GM23338 (cell line): Measurements from ENCODE around the gene IQGAP2. TPM values are rescaled to one million over a fixed set of nuclear protein-coding genes. Genes with fewer than 3 reads are reported as not detected.

Experiments
- ATAC-seq: fragments of 200-7000 bp; cut with Tn5 transposase; 3 replicates; pipeline ENCODE4 v1.9.1; 2020
- DNase-seq: peaks from one replicate; pipeline ENCODE4 v3.0.0-alpha.2; 2015; ENCODE audit warnings: low spot score
- H2AFZ ChIP-seq: fragments of 200-600 bp; sonication (generic); 2 replicates; pipeline ENCODE4 v1.8.0; 2016; ENCODE audit warnings: antibody characterized with exemption, mild to moderate bottlenecking, moderate library complexity
- H3F3A ChIP-seq: fragments of 200-600 bp; sonication (generic); replicated peaks from 2 replicates; pipeline ENCODE4 v1.8.0; 2017; ENCODE audit warnings: antibody characterized with exemption, mixed run types, low read depth
- H3K27ac ChIP-seq: fragments of 200-600 bp; sonication (generic); 2 replicates; pipeline ENCODE4 v1.6.1; 2016; ENCODE audit warnings: low read depth
- H3K27me3 ChIP-seq: fragments of 200-600 bp; sonication (generic); 2 replicates; pipeline ENCODE4 v1.8.0; 2016; ENCODE audit warnings: mild to moderate bottlenecking, mixed run types, moderate library complexity; ENCODE audit not compliant: insufficient read depth
- H3K36me3 ChIP-seq: fragments of 200-600 bp; sonication (generic); 2 replicates; pipeline ENCODE4 v1.8.0; 2016; ENCODE audit warnings: mild to moderate bottlenecking; ENCODE audit not compliant: insufficient read depth
- H3K4me1 ChIP-seq: fragments of 200-600 bp; sonication (generic); 2 replicates; pipeline ENCODE4 v1.8.0; 2016; ENCODE audit warnings: mild to moderate bottlenecking, moderate library complexity; ENCODE audit not compliant: insufficient read depth
- H3K4me2 ChIP-seq: fragments of 200-600 bp; sonication (generic); 2 replicates; pipeline ENCODE4 v1.7.1; 2017; ENCODE audit warnings: mixed run types
- H3K4me3 ChIP-seq: fragments of 200-600 bp; sonication (generic); 2 replicates; pipeline ENCODE4 v1.6.1; 2016; ENCODE audit warnings: mixed run types
- H3K79me2 ChIP-seq: fragments of 200-600 bp; sonication (generic); replicated peaks from 2 replicates; pipeline ENCODE4 v1.8.0; 2017; ENCODE audit warnings: mild to moderate bottlenecking; ENCODE audit not compliant: insufficient read depth
- H3K9me2 ChIP-seq: fragments of 200-600 bp; sonication (generic); 2 replicates; pipeline ENCODE4 v1.8.0; 2017; ENCODE audit not compliant: insufficient read depth
- H4K20me1 ChIP-seq: fragments of 200-600 bp; sonication (generic); replicated peaks from 2 replicates; pipeline ENCODE4 v1.8.0; 2017; ENCODE audit warnings: mild to moderate bottlenecking; ENCODE audit not compliant: insufficient read depth
- H3K27ac Mint-ChIP-seq: 2 replicates; pipeline ENCODE4 v1.8.0; 2020; ENCODE audit warnings: inconsistent platforms, mild to moderate bottlenecking, moderate library complexity, mixed read lengths
- H3K27me3 Mint-ChIP-seq: 3 replicates; pipeline ENCODE4 v1.8.0; 2022; ENCODE audit warnings: low read depth, mild to moderate bottlenecking, moderate library complexity, mixed read lengths, inconsistent platforms; ENCODE audit not compliant: insufficient read depth, poor library complexity
- H3K36me3 Mint-ChIP-seq: 3 replicates; pipeline ENCODE4 v1.8.0; 2021; ENCODE audit warnings: low read depth, mild to moderate bottlenecking, inconsistent platforms, moderate library complexity, mixed read lengths
- H3K4me1 Mint-ChIP-seq: 3 replicates; pipeline ENCODE4 v1.8.0; 2020; ENCODE audit warnings: mild to moderate bottlenecking, inconsistent platforms, mixed read lengths
- H3K4me3 Mint-ChIP-seq: 3 replicates; pipeline ENCODE4 v1.8.0; 2021; ENCODE audit warnings: moderate library complexity, mild to moderate bottlenecking, inconsistent platforms, mixed read lengths
- H3K9me3 Mint-ChIP-seq: 3 replicates; pipeline ENCODE4 v1.8.0; 2020; ENCODE audit warnings: moderate library complexity, mild to moderate bottlenecking, inconsistent platforms, mixed read lengths
- CREB1 ChIP-seq: fragments of 250-450 bp; sonication (Bioruptor Pico); IDR thresholded peaks from 2 replicates; pipeline ENCODE4 v1.5.0; 2020; ENCODE audit warnings: low read depth, mild to moderate bottlenecking, moderate library complexity
- CTCF ChIP-seq, 2 experiments: fragments of 200-600 bp in 1 of 2; sonication (generic) in 1 of 2; conservative IDR thresholded peaks; 2 replicates each; pipeline versions ENCODE4 v1.5.1 to v1.6.1; 2016 to 2017; ENCODE audit warnings: antibody characterized with exemption in 2 of 2, low read depth in 2 of 2, mild to moderate bottlenecking in 2 of 2, moderate library complexity in 1 of 2
- EZH2 ChIP-seq: fragments of 200-600 bp; sonication (generic); IDR thresholded peaks from one replicate; pipeline ENCODE4 v1.8.0; 2017; ENCODE audit warnings: antibody characterized with exemption, mild to moderate bottlenecking, low read depth; ENCODE audit not compliant: unreplicated experiment
- EZH2phosphoT487 ChIP-seq: fragments of 200-600 bp; sonication (generic); IDR thresholded peaks from one replicate; pipeline ENCODE4 v1.8.1; 2018; ENCODE audit warnings: antibody characterized with exemption; ENCODE audit not compliant: unreplicated experiment
- JUNB ChIP-seq: IDR thresholded peaks from one replicate; pipeline ENCODE4 v1.6.1; 2016; ENCODE audit warnings: antibody characterized with exemption; ENCODE audit not compliant: unreplicated experiment
- NANOG ChIP-seq: IDR thresholded peaks from 2 replicates; pipeline ENCODE4 v1.6.1; 2016; ENCODE audit warnings: antibody characterized with exemption, borderline replicate concordance
- POLR2AphosphoS5 ChIP-seq: IDR thresholded peaks from 2 replicates; pipeline ENCODE4 v1.6.1; 2016; ENCODE audit warnings: antibody characterized with exemption, low read depth
- STAT1 ChIP-seq: IDR thresholded peaks from one replicate; pipeline ENCODE4 v1.6.1; 2016; ENCODE audit warnings: antibody characterized with exemption; ENCODE audit not compliant: unreplicated experiment
- ZNF114 ChIP-seq: fragments of 250-450 bp; sonication (Bioruptor Pico); IDR thresholded peaks from 2 replicates; pipeline ENCODE4 v1.5.0; 2020; ENCODE audit warnings: mild to moderate bottlenecking, moderate library complexity
- ZNF331 ChIP-seq: fragments of 250-450 bp; sonication (Bioruptor Pico); IDR thresholded peaks from 2 replicates; pipeline ENCODE4 v1.5.0; 2020; ENCODE audit warnings: low read depth, mild to moderate bottlenecking, moderate library complexity
- ZNF462 ChIP-seq: fragments of 250-450 bp; sonication (Bioruptor Pico); IDR thresholded peaks from 2 replicates; pipeline ENCODE4 v1.5.0; 2020; ENCODE audit warnings: mild to moderate bottlenecking, moderate library complexity
- polyA plus RNA-seq: library from polyadenylated mRNA; unstranded; fragments of >200 nt; fragmentation: Nextera tagmentation; extraction: Ambion mirVana; gene quantifications from 2 replicates; pipeline ENCODE4 v1.2.1, GENCODE V29; 2016
- total RNA-seq: library from RNA; depleted of rRNA; stranded (reverse); fragments of >200 nt; shearing (Covaris generic); gene quantifications from 2 replicates; pipeline ENCODE4 v1.2.3, GENCODE V29; 2014
- TF ChIP-seq, protein P1 (sequence below): IDR thresholded peaks from one replicate; pipeline ENCODE4 v1.6.1; 2018; ENCODE audit warnings: antibody characterized with exemption; ENCODE audit not compliant: unreplicated experiment
- TF ChIP-seq, protein P2 (sequence below): IDR thresholded peaks from 2 replicates; pipeline ENCODE4 v1.6.1; 2016; ENCODE audit warnings: antibody characterized with exemption

Gene IQGAP2
- total and polyA plus RNA-seq, 2 experiments from 2014 or later, result 60.0 to 86.5 TPM

DNA sequence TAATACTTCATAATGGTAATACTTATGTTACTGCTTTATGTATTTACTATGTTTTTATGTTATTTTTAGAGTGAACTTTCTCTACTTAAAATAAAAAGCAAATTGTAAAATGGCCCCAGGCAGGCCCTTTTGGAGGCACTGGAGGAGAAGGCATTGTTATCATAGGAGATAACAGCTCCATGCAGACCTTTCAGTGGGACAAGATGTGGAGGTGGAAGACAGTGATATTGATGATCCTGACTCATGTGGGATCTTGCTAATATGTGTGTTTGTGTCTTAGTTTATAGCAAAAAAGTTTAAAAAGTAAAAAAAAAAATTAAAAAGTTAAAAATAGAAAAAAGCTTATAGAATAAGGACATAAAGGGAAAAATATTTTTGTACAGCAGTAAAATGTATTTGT, 74.5 kb downstream of the IQGAP2 start:
- Histone ChIP-seq H3K4me2 (no peak overlapping the region), H3K27me3 (no peaks in the 10 kb centered on the region), H3K4me1 (peaks cover 56% of the 10 kb centered on the region), H2AFZ (no peak overlapping the region), H3F3A (no peaks in the 10 kb centered on the region), H3K36me3 (no peaks in the 10 kb centered on the region), H4K20me1 (no peaks in the 10 kb centered on the region), H3K9me2 (no peaks in the 10 kb centered on the region; the same call in 1 of the 2 replicates), H3K79me2 (peaks cover 19% of the 10 kb centered on the region), H3K27ac (no peak overlapping the region), H3K4me3 (no peak overlapping the region)
- no peak for DNase-seq
- H3K4me1 Mint-ChIP-seq, result peaks cover 54% of the 10 kb centered on the region
- peaks cover 4% of the 10 kb centered on the region for H3K27me3 Mint-ChIP-seq
- H3K36me3 Mint-ChIP-seq, result no peaks in the 10 kb centered on the region; the same call in 2 of the 3 replicates
- no peaks in the 10 kb centered on the region for H3K9me3 Mint-ChIP-seq
- no peak overlapping the region for H3K4me3 Mint-ChIP-seq
- TF ChIP-seq JUNB (no peak), EZH2phosphoT487 (no peak), CREB1 (CRISPR knock-in tag) (no peak), CTCF (conservative IDR thresholded peaks at IDR 0.05; ENCODE audit: low read depth in 2 of 2) (no peak), NANOG (no peak), ZNF114 (CRISPR knock-in tag) (no peak), EZH2 (no peak), ZNF331 (no peak), ZNF462 (CRISPR knock-in tag) (no peak), POLR2AphosphoS5 (no peak), STAT1 (no peak)
- TF ChIP-seq, protein P1, sequence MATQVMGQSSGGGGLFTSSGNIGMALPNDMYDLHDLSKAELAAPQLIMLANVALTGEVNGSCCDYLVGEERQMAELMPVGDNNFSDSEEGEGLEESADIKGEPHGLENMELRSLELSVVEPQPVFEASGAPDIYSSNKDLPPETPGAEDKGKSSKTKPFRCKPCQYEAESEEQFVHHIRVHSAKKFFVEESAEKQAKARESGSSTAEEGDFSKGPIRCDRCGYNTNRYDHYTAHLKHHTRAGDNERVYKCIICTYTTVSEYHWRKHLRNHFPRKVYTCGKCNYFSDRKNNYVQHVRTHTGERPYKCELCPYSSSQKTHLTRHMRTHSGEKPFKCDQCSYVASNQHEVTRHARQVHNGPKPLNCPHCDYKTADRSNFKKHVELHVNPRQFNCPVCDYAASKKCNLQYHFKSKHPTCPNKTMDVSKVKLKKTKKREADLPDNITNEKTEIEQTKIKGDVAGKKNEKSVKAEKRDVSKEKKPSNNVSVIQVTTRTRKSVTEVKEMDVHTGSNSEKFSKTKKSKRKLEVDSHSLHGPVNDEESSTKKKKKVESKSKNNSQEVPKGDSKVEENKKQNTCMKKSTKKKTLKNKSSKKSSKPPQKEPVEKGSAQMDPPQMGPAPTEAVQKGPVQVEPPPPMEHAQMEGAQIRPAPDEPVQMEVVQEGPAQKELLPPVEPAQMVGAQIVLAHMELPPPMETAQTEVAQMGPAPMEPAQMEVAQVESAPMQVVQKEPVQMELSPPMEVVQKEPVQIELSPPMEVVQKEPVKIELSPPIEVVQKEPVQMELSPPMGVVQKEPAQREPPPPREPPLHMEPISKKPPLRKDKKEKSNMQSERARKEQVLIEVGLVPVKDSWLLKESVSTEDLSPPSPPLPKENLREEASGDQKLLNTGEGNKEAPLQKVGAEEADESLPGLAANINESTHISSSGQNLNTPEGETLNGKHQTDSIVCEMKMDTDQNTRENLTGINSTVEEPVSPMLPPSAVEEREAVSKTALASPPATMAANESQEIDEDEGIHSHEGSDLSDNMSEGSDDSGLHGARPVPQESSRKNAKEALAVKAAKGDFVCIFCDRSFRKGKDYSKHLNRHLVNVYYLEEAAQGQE, result no peak
- TF ChIP-seq, protein P2, sequence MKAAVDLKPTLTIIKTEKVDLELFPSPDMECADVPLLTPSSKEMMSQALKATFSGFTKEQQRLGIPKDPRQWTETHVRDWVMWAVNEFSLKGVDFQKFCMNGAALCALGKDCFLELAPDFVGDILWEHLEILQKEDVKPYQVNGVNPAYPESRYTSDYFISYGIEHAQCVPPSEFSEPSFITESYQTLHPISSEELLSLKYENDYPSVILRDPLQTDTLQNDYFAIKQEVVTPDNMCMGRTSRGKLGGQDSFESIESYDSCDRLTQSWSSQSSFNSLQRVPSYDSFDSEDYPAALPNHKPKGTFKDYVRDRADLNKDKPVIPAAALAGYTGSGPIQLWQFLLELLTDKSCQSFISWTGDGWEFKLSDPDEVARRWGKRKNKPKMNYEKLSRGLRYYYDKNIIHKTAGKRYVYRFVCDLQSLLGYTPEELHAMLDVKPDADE, result no peak
- no peak overlapping the region for H3K27ac Mint-ChIP-seq
- ATAC-seq, result no peak
